K562 (cell line): Measurements from ENCODE around the gene MAGEB10. TPM values are rescaled to one million over a fixed set of nuclear protein-coding genes. Genes with fewer than 3 reads are reported as not detected.

Experiments
- ATAC-seq: fragments of 200-7000 bp; cut with Tn5 transposase; 3 replicates; pipeline ENCODE4 v1.9.1; 2020; ENCODE audit warnings: moderate library complexity
- BruUV-seq: library from RNA; stranded (reverse); fragments of 400-500 nt; replicated peaks from 2 replicates; lab custom pipeline; 2021; lab: Mats Ljungman, UMichigan
- CTCF ChIA-PET: fragments of 300-600 bp; formaldehyde crosslinking; extraction: SDS; loops from one replicate; lab custom pipeline; 2021; ENCODE audit warnings: low intra/inter-chr PET ratio; lab: Yijun Ruan, JAX
- POLR2A ChIA-PET: fragments of 300-600, 350-650 bp; sonication (Branson Sonifier 250); formaldehyde crosslinking; extraction: SDS; loops from one replicate; lab custom pipeline; 2021; ENCODE audit warnings: antibody characterized with exemption, inconsistent platforms; lab: Yijun Ruan, JAX
- DNase-seq, 4 experiments: peaks; one replicate each; pipeline versions ENCODE4 v3.0.0 to v3.0.0-alpha.2; 2011 to 2018; ENCODE audit warnings: low spot score in 3 of 4, mixed read lengths in 3 of 4; ENCODE audit errors: extremely low read depth in 1 of 4
- FAIRE-seq: peaks from 2 replicates; lab custom pipeline; 2011; peaks lifted over from hg19 to GRCh38; lab: Jason Lieb, UNC
- H2AFZ ChIP-seq: 2 replicates; pipeline ENCODE4 v1.6.0; 2011; ENCODE audit warnings: low read depth, low read length, control low read depth, inconsistent platforms
- H3K27ac ChIP-seq: fragments of 200-600 bp; 3 replicates; pipeline ENCODE4 v1.8.0; 2011; ENCODE audit warnings: low read depth, mild to moderate bottlenecking, control low read depth, inconsistent platforms, low read length, moderate library complexity, mixed read lengths; ENCODE audit errors: extremely low read depth
- H3K27me3 ChIP-seq, 2 experiments: fragments of 300-600 bp in 1 of 2; 2 replicates in 1 of 2; 3 replicates in 1 of 2; pipeline versions ENCODE4 v1.6.0 to v1.8.0; 2011; ENCODE audit warnings: inconsistent platforms in 2 of 2, low read length in 2 of 2, mild to moderate bottlenecking in 1 of 2, mixed read lengths in 1 of 2, moderate library complexity in 1 of 2; ENCODE audit not compliant: control insufficient read depth in 2 of 2, insufficient read depth in 2 of 2
- H3K36me3 ChIP-seq: fragments of 300-600 bp; 3 replicates; pipeline ENCODE4 v1.8.0; 2011; ENCODE audit warnings: mild to moderate bottlenecking, low read length, inconsistent platforms; ENCODE audit not compliant: control insufficient read depth, insufficient read depth
- H3K4me1 ChIP-seq, 2 experiments: fragments of 200-600 bp in 1 of 2; replicated peaks in 1 of 2; 2 replicates in 1 of 2; 3 replicates in 1 of 2; pipeline versions ENCODE4 v1.5.1 to v1.8.0; 2011; ENCODE audit warnings: inconsistent platforms in 2 of 2, low read length in 2 of 2, mild to moderate bottlenecking in 1 of 2, mixed read lengths in 1 of 2, moderate library complexity in 1 of 2; ENCODE audit not compliant: control insufficient read depth in 2 of 2, insufficient read depth in 2 of 2
- H3K4me2 ChIP-seq: 2 replicates; pipeline ENCODE4 v1.6.1; 2011; ENCODE audit warnings: low read length, control low read depth, inconsistent platforms, mixed read lengths; ENCODE audit not compliant: insufficient read depth
- H3K4me3 ChIP-seq: fragments of 200-600 bp; sonication (generic), shearing (Covaris generic); 2 replicates; pipeline ENCODE4 v1.5.1; 2016; ENCODE audit warnings: control low read depth, inconsistent platforms
- H3K79me2 ChIP-seq: fragments of 200-600 bp; 3 replicates; pipeline ENCODE4 v1.8.0; 2011; ENCODE audit warnings: low read length, inconsistent platforms; ENCODE audit not compliant: control insufficient read depth, insufficient read depth
- H3K9ac ChIP-seq, 2 experiments: 2 replicates each; pipeline versions ENCODE4 v1.6.0 to v1.6.1; 2011; ENCODE audit warnings: low read depth in 2 of 2, low read length in 2 of 2, control low read depth in 1 of 2, inconsistent platforms in 1 of 2, mild to moderate bottlenecking in 1 of 2, mixed read lengths in 1 of 2; ENCODE audit not compliant: insufficient read depth in 1 of 2
- H3K9me1 ChIP-seq: one replicate; pipeline ENCODE4 v1.6.0; 2011; ENCODE audit warnings: inconsistent platforms, mild to moderate bottlenecking, low read length, moderate library complexity; ENCODE audit not compliant: control insufficient read depth, insufficient read depth
- H3K9me3 ChIP-seq: replicated peaks from 2 replicates; pipeline ENCODE4 v1.5.1; 2011; ENCODE audit warnings: low read depth, low read length, inconsistent platforms; ENCODE audit not compliant: control insufficient read depth, insufficient read depth
- H4K20me1 ChIP-seq: replicated peaks from 2 replicates; pipeline ENCODE4 v1.6.1; 2011; ENCODE audit warnings: low read length, inconsistent platforms, mixed read lengths; ENCODE audit not compliant: control insufficient read depth, insufficient read depth
- ATF1 ChIP-seq, 2 experiments: fragments of 450-650 bp in 1 of 2; IDR thresholded peaks; 2 replicates each; pipeline ENCODE4 v1.6.1; 2016; ENCODE audit warnings: missing compliant biosample characterization in 1 of 2, missing genetic modification characterization in 1 of 2
- ATF7 ChIP-seq: fragments of 450-650 bp; IDR thresholded peaks from 2 replicates; pipeline ENCODE4 v1.7.1; 2014; ENCODE audit warnings: mild to moderate bottlenecking, moderate library complexity
- BCOR ChIP-seq: fragments of 450-650 bp; IDR thresholded peaks from 2 replicates; pipeline ENCODE4 v1.6.1; 2016
- CBX8 ChIP-seq: fragments of 200-600 bp; sonication (generic); IDR thresholded peaks from 2 replicates; pipeline ENCODE4 v1.6.1; 2012; ENCODE audit warnings: borderline replicate concordance, mixed run types, low read depth, mild to moderate bottlenecking, moderate library complexity, mixed read lengths, low read length, control low read depth, inconsistent platforms; ENCODE audit not compliant: poor library complexity, severe bottlenecking; ENCODE audit errors: extremely low read depth
- DMBX1 ChIP-seq: fragments of 250-450 bp; sonication (Bioruptor Pico); IDR thresholded peaks from 2 replicates; pipeline ENCODE4 v1.8.0; 2022; ENCODE audit warnings: inconsistent platforms, mild to moderate bottlenecking, moderate library complexity, borderline replicate concordance
- FOXK1 ChIP-seq: sonication (generic); formaldehyde crosslinking; IDR thresholded peaks from 2 replicates; pipeline ENCODE4 v1.8.0; 2022; ENCODE audit warnings: missing genetic modification reagents, mild to moderate bottlenecking, borderline replicate concordance
- HMG20A ChIP-seq: fragments of 450-650 bp; formaldehyde crosslinking; conservative IDR thresholded peaks from 2 replicates; pipeline ENCODE4 v1.4.0; 2020; ENCODE audit warnings: mild to moderate bottlenecking, mixed read lengths
- KLF1 ChIP-seq: fragments of 450-650 bp; IDR thresholded peaks from 2 replicates; pipeline ENCODE4 v1.6.1; 2016; ENCODE audit warnings: missing genetic modification characterization, missing compliant biosample characterization
- PHTF2 ChIP-seq: fragments of 250-450 bp; sonication (Bioruptor Pico); IDR thresholded peaks from 2 replicates; pipeline ENCODE4 v1.5.0; 2021; ENCODE audit warnings: mild to moderate bottlenecking
- RBM15 ChIP-seq: fragments of 200-400 bp; formaldehyde crosslinking; IDR thresholded peaks from 2 replicates; pipeline ENCODE4 v1.6.1; 2018; ENCODE audit warnings: mild to moderate bottlenecking, low read length, moderate library complexity; ENCODE audit not compliant: insufficient read depth
- SOX6 ChIP-seq: fragments of 450-650 bp; IDR thresholded peaks from 2 replicates; pipeline ENCODE4 v1.6.1; 2014; ENCODE audit warnings: mild to moderate bottlenecking
- SPI1 ChIP-seq: IDR thresholded peaks from 2 replicates; pipeline ENCODE4 v1.6.1; 2011; ENCODE audit warnings: low read depth, low read length, control low read depth, borderline replicate concordance
- SREBF1 ChIP-seq: fragments of 150-350 bp; IDR thresholded peaks from 2 replicates; pipeline ENCODE4 v1.6.1; 2014; ENCODE audit warnings: antibody characterized with exemption, low read depth, low read length, borderline replicate concordance
- WGBS: fragments of 100-300 bp; shearing (Covaris generic); methylation state at CpG from one replicate; pipeline ENCODE4 v1.1.6; 2016; ENCODE audit warnings: low coverage, mixed read lengths; ENCODE audit not compliant: insufficient coverage; ENCODE audit errors: missing lambda C conversion rate; 5-methylcytosine and 5-hydroxymethylcytosine counted together
- in situ Hi-C: fragments of 300-500 bp; cut with MboI; formaldehyde crosslinking; loops from 4 replicates; pipeline ENCODE4 v1.15.0; 2018; ENCODE audit warnings: inconsistent platforms, mixed read lengths
- intact Hi-C: fragments of 100-400 bp; cut with micrococcal nuclease; formaldehyde crosslinking; loops from 2 replicates; pipeline ENCODE4 v1.14.2; 2022
- polyA plus RNA-seq, 8 experiments: library from polyadenylated mRNA; depleted of rRNA in 4 of 8; stranded (reverse) in 5 of 8; unstranded in 3 of 8; fragments of >200 nt; fragmentation: Nextera tagmentation in 2 of 8; fragmentation: Illumina TruSeq in 1 of 8; extraction: Ambion mirVana in 2 of 8; extraction: Trizol in 1 of 8; gene quantifications; 2 replicates each; pipeline versions ENCODE4 v1.2.1 to v1.2.3, GENCODE V29; 2011 to 2014; ENCODE audit warnings: inconsistent platforms in 1 of 8, missing spikeins in 1 of 8
- total RNA-seq, 7 experiments: library from RNA; depleted of rRNA in 6 of 7; stranded (reverse); fragments of >200 nt in 6 of 7; fragmentation: Illumina TruSeq in 2 of 7; extraction: Trizol in 2 of 7; gene quantifications; 2 replicates each; pipeline versions ENCODE4 v1.2.1 to v1.2.3, GENCODE V29; 2011 to 2021; ENCODE audit warnings: low replicate concordance in 1 of 7
- TF ChIP-seq, protein P1 (sequence below): fragments of 250-450 bp; sonication (Bioruptor Pico); IDR thresholded peaks from 2 replicates; pipeline ENCODE4 v1.5.0; 2020; ENCODE audit warnings: mild to moderate bottlenecking

Gene MAGEB10
- total and polyA plus RNA-seq, 9 of the 15 experiments (the other 6 are each of a cell fraction or from before 2014, with no cell fraction given), result 0.07 to 0.76 (median 0.42) TPM

DNA sequence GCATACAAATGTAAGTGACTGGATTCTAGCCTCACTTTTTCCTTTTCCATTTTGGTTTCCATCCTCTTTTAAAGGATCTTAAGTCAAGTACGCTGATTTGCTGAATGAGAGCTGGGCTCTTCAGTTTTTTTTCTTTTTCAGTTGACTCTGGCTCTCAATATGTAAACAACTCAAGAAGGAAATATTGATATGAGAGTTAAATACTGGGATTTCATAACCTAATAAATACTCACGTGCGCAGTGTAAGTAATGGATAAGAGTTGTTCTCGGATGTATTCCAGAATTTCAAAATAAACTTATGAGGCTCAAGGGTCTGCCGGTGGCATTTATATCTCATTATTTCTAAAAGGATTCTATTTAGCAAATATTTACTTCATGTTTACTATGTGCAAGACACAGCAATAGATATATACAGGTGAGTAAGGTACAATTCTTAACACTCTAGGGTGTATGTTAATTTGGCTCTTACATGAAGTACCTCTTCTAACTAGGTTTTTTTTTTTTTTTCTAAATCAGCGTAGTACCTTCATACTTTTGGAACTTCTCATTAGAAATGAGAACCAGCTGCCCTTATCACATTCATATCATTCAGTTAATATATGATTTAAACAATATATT lies 11.0 kb upstream of the MAGEB10 start:
- in situ Hi-C loops (no loop called here), intact Hi-C loops (no loop called here)
- Histone ChIP-seq H3K4me3 (no peak overlapping the region), H4K20me1 (no peaks in the 10 kb centered on the region), H3K27me3 (no peaks in the 10 kb centered on the region), H3K4me2 (no peak overlapping the region), H3K27ac (no peak overlapping the region), H3K79me2 (no peaks in the 10 kb centered on the region), H2AFZ (no peak overlapping the region), H3K9me3 (no peaks in the 10 kb centered on the region), H3K4me1 (no peaks in the 10 kb centered on the region), H3K9ac (no peak overlapping the region), H3K9me1 (no peaks in the 10 kb centered on the region), H3K36me3 (no peaks in the 10 kb centered on the region)
- no TSS peak for BruUV-seq
- WGBS, result 2% methylated on average over 6 of the region's 6 CpGs
- ChIA-PET POLR2A (no interaction called here), CTCF (no interaction called here)
- TF ChIP-seq SPI1 (no peak), HMG20A (CRISPR knock-in tag) (no peak)
- DNase-seq, result no peak
- ATAC-seq, result no peak
- FAIRE-seq, result no peak

DNA sequence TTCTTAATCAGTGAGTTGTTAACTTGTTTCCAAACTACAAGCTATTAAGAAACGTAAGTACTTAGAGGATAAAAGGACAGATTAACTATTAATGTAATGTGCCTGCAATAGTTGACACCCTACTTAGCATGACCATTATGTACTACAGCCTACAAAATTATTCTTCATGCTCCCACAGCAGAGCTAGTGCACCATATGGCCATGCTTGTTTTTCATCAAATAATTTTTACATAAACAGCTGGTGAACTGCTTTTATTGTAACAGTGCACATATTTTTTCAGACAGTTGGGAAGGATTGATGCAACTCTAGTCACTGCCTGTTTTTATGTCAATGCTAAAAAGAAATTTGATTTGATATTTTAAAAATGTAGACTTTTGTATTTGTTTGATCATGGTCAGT lies 10.2 kb upstream of the MAGEB10 start:
- no peaks in the 10 kb centered on the region for H3K79me2 ChIP-seq
- CTCF ChIA-PET, result no interaction called here
- intact Hi-C loops, result no loop called here

More for the DNA sequence above, 10.2 kb upstream of the MAGEB10 start:
- no peak overlapping the region for H3K4me3 ChIP-seq
- no peaks in the 10 kb centered on the region for H3K9me3 ChIP-seq
- H3K4me1 ChIP-seq, result no peaks in the 10 kb centered on the region
- H3K27ac ChIP-seq, result no peak overlapping the region
- no peak overlapping the region for H3K9ac ChIP-seq
- H3K36me3 ChIP-seq, result no peaks in the 10 kb centered on the region
- no peak overlapping the region for H3K4me2 ChIP-seq
- DNase-seq (no peak), ATAC-seq (no peak), FAIRE-seq (no peak)
- in situ Hi-C loops, result no loop called here
- no TSS peak for BruUV-seq
- no peak for TF ChIP-seq SOX6
- no peak for TF ChIP-seq KLF1 (tag)
- no peak for TF ChIP-seq PHTF2
- TF ChIP-seq FOXK1 (CRISPR knock-in tag), result no peak
- TF ChIP-seq DMBX1 (CRISPR knock-in tag), result no peak
- TF ChIP-seq BCOR, result no peak
- TF ChIP-seq SREBF1, result no peak
- no peak for TF ChIP-seq CBX8
- no peak for TF ChIP-seq ATF7
- TF ChIP-seq, protein P1, sequence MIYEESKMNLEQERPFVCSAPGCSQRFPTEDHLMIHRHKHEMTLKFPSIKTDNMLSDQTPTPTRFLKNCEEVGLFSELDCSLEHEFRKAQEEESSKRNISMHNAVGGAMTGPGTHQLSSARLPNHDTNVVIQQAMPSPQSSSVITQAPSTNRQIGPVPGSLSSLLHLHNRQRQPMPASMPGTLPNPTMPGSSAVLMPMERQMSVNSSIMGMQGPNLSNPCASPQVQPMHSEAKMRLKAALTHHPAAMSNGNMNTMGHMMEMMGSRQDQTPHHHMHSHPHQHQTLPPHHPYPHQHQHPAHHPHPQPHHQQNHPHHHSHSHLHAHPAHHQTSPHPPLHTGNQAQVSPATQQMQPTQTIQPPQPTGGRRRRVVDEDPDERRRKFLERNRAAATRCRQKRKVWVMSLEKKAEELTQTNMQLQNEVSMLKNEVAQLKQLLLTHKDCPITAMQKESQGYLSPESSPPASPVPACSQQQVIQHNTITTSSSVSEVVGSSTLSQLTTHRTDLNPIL (CRISPR knock-in tag), result no peak
- no peak for TF ChIP-seq ATF1 (CRISPR knock-in tag; IDR thresholded peaks at IDR 0.05)
- no peak for TF ChIP-seq ATF1 (tag; IDR thresholded peaks at IDR 0.05)
- no peak for TF ChIP-seq RBM15
- no peak overlapping the region for H2AFZ ChIP-seq
- H4K20me1 ChIP-seq, result no peaks in the 10 kb centered on the region
- POLR2A ChIA-PET, result no interaction called here
- WGBS, result 0% methylated on average over 1 of the region's 1 CpG
- H3K27me3 ChIP-seq, result no peaks in the 10 kb centered on the region
- H3K9me1 ChIP-seq, result no peaks in the 10 kb centered on the region
